OCI-M2 (cell line): Measurements from ENCODE around the gene C3orf80.
"Not testable (repeated sequence)": the region's sequence is repeated elsewhere in the genome, so short reads cannot be mapped to it uniquely, and the experiment has no call there.

Experiments used
- DNase-seq: peaks from one replicate; lab custom pipeline; 2025; ENCODE audit not compliant: unreplicated experiment; lab: John Stamatoyannopoulos, UW

Gene C3orf80

DNA sequence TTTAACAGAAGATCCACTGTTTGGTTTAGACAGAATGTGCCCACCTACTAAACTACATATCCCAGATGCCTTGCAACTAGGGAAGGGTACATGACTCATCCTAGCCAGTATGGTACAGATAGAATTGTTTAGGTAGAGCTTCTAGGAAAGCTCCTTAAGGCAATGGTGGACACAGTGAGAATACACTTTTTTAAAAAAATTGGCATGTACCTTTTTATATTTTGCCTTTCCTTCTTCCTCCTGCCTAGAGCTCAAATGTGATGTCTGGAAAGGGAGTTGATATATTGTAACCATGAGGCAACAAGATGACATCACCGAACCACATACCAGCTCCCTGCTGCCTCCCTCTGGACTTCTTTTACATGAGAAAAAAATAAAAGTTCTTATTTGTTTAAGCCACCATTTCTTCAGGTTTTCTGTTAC, 14.4 kb upstream of the C3orf80 start:
- no peak for DNase-seq

DNA sequence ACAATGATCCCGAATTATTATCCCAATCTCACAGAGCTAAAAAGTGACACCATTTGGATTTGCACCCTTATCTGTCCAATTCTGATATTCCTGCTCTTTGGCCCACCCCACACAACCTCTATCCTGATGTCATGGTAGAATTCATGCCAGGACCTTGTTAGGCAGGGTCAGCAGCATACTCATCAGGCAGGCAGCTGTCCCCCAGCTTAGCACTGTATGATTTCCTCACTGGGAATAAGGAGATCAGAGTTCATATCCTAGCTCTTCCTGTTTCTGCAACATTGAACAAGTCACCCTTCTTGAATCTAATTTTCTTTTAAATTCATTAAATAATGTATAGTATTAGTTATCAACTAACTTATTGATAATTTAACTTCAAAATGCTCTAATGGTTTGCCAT, 12.0 kb upstream of the C3orf80 start:
- DNase-seq, result no peak

DNA sequence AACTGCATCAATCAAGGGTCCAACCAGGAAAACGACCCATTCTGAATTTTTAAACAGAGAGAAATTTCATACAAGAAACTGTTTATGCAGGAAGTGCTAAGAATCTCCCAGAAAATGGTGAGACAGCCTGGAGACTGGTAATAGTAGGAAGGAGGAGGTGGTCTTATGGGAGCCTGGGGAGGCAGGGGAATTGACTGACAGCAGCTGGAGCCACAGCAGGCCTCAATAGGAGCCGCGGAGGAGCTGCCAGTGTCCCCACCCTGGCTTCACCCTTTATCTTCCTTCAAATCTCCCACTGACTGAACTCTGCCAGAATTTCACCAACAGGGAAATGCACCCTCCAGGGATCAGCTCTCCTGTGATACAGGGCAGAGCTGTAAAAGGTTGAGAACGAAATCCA, 7.5 kb upstream of the C3orf80 start:
- DNase-seq, result no peak

DNA sequence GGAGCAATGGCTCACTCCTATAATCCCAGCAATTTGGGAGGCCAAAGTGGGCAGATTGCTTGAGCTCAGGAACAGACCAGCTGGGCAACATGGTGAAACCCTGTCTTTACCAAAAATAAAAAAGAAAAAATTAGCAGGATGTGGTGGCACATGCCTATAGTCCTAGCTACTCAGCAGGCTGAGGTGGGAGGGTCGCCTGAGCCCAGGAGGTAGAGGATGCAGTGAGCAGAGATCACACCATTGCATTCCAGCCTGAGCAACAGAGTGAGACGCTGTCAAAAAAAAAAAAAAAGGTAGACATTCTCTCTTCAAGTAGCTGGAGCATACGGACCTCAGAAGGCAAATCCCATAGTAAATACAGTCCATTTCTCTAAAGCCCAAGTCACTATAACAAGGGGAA, 7.1 kb upstream of the C3orf80 start:
- DNase-seq, result no peak

DNA sequence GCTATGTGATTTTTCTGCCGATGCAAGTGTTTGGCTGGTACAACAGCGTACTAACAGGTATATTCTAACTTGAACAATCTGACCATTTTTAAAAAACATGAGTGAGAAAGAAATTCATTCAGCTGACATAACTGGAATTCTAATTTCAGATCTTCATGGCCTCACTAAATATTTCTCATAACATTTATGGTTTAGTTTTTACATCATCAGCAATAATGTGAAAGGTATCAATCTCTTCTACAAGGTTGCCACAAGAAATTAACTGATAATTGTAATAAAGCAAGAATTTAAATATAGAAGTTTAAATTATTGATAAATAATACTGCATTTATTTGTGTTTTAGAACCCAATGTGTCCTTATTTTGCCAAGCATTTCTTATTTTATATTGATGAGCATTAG, 5.2 kb upstream of the C3orf80 start:
- DNase-seq, result no peak

DNA sequence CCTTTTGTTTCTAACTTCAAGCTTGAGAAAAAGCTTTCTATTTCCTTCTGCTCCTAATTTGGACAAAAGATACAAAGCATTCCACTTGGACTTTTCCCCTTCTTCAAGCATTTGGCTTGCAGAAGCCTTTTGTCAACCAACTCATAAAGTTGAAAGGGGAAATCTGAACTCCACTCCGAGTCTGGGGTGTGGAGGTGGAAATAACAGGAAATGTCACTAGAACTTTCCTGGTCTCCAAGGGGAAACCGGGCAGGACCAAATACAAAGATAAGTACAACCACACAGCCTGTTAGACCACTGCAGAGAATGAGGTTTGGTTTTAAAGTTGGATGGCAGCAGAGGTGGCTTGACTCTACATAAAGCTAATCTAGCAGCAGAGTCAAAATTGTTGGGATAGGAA, 4.2 kb upstream of the C3orf80 start:
- DNase-seq, result no peak

DNA sequence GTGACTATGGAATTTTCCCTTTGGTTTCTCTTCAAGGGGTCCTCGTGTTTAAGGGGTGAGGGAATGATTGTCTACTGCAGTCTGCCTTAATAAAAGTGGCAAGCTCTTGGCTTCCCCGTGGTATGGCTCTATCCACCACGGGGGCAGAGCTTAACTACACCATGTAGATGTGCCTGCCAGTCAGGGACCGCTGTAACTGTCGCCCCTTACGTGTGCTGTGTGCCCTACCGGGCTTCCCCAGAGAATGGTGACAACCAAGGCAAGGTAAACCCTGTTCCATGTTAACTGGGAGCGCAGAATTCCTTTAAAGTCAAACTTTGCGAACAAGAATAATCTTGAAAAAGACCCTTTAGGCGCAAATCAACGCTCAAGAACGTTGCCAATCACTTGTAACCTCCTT, 966 bp upstream of the C3orf80 start:
- no peak for DNase-seq

DNA sequence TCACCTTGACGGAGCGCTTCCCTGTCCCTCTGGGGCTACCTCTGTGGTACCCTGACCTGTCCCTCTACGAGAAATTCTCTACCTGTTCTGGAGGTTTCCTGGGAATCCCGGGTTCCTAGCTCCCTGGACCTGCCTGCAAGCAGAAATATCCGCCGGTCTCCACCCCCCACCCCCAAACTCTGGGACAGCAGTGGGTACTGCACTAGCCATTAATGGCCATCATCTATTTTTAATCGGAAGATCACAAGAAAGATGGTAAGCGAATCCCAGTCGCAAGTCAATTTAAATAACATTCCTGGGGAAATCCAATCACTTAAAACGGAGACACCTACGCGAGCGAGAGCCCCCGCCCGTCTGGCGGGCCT, 429 bp upstream of the C3orf80 start:
- no peak for DNase-seq

DNA sequence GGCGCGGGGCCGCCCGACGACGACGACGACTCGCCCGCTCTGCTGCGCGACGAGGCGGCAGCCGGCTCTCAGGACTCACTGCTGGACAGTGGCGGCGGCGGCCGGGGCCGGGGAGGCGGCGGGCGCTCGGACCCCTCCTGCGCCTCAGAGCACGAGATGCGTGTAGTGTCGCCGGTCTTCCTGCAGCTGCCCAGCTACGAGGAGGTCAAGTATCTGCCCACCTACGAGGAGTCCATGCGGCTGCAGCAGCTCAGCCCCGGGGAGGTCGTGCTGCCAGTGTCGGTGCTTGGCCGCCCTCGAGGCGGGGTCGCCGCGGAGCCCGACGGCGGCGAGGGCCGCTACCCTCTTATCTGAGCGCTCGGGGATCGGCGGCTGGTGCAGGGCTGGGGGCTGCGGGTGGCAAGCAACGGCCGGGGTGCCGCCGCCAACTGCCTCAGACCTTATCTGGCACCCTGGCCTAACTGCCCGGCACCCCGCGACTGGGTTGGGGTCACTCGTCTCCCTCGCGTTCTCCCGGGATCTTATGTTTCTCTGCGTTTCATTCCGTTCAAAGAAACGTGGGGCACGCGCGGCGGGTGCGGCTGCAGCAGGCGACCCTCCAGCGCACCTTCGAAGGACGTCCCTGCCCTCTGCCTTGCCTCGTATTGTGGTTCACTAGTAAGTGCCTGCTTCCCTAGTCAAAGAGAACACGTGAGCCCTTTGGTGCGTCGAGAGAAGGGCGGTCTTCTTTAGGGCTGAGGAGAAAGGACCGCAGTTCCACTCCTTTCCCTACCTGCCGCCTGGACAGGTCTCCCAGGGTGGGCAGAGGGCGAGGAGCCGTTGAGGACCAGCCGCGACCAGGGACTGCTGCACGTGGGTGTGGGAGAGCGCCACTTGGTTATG, 1.0 kb downstream of the C3orf80 start:
- DNase-seq, result no peak

DNA sequence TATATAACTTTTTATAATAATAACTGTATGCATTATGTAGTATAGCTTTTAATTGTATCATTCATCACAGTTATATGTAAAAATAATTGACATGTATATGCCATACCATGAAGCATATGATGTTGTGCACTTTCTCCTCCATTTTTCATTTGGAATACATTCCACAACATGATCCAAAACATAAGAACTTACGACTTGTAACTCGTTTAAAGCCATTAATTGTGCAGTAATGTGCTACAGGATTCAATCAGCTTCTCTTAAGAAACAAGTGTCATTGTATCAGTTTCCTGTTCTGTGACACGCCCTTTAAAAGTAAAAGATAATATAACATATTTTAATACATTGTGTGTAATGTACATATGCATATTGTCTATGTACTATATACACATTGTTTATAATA, 2.2 kb downstream of the C3orf80 start:
- DNase-seq, result no peak

DNA sequence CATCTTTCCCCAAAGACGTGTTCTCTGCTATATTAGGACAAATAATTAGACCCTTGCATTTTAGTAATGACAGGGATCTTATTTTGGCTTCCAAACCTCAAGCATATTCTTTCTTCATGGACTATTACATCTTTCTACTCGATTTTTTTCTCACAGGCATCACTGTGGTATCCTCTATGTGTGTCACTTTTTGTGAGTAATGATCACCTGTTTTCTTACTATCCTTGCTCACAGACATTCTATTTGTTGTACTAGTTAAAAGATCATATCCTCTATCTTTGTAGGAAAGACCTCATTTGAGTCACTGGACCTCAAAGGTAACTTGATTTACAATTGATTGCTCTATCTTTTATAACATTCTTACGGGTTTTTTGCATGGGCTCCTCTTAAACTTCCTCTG, 6.8 kb downstream of the C3orf80 start:
- DNase-seq, result no peak

DNA sequence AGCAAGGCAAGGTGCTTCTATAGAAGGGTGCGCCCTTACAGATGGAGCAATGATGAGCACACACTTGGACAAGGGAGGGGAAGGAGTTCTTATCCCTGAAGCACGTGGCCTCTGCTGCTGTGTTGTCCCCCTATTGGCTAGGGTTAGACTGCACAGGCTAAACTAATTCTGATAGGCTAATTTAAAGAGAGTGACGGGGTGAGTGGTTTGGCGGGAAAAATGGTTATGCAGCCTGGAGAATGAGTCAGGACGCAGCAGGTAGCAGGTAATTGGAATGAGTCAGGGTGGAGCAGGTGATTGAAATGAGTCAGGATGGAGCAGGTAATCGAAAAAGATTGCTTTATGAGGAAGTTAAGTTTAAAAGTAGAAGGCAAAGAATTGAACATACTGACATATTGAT, 15.5 kb downstream of the C3orf80 start:
- not testable (repeated sequence) for DNase-seq

DNA sequence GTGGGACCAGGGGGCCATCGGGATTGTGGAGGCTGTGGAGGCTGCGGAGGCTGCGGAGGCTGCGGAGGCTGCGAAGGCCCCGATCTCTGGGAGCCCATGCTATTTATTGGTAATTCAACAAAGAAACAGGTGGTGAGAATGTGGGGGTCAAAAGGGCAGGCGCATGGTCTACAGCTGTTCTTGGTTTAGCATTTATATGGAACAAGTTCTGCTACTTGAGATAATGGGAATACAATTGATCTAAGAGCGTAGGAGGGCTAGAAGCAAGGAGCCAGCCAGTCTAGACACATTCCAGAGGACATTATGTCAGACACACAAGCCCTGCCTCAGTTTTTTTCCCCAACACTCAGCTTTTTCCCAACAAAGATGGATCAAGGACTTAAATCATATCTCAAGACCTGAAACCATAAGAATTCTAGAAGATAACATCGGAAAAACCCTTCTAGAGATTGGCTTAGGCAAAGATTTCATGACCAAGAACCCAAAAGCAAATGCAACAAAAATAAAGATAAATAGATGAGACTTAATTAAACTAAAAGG, 20.1 kb downstream of the C3orf80 start:
- no peak for DNase-seq

DNA sequence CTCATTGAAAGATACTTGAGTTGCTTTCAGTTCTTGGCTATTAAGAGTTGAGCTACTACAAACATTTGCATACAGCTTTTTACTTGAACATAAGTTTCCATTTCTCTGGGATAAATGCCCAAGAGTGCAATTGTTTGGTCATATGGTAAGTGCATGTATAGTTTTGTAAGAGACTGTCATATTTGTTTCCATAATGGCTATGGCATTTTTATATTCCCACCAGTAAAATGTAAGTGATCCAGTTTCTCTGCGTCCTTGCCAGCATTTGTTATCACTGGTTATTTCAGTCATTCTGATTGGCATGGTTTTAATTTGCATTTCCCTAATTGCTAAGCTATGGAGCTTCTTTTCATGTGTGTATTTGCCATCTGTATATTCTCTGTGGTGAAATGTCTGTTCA, 22.5 kb downstream of the C3orf80 start:
- no peak for DNase-seq

DNA sequence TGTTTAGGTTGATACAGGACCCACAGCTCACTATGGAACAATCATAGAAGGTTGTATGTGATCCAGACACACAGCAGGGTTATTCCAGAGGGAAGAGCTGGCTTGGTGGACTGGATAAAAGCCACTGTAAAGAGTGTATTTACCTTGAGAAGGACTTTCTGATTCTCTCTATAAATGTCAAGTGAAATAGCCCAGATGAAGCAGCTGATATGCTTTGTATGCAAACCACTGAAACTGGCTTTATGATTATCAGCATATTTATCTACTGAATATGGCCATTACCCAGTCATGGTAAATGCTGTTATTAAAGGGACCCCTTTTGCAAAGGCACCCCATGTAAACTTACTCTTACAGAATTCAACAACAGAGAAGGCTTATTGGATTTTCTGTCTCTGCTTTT, 28.1 kb downstream of the C3orf80 start:
- DNase-seq, result no peak

DNA sequence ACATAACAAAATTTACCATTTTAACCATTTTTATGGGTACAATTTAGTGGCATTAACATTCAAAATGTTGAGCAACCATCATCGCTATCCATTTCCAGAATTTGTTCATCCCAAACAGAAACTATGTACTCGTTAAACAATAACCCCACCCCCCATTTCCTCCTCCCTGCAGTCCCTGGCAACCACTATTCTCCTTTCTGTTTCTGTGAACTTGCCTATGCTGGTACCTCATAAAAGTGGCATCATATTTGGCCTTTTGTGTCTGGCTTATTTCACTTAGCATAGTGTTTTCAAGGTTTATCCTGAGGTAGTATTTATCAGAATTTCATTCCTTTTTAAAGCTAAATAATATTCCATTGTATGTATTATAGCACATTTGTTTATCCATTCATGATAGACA, 32.4 kb downstream of the C3orf80 start:
- no peak for DNase-seq

DNA sequence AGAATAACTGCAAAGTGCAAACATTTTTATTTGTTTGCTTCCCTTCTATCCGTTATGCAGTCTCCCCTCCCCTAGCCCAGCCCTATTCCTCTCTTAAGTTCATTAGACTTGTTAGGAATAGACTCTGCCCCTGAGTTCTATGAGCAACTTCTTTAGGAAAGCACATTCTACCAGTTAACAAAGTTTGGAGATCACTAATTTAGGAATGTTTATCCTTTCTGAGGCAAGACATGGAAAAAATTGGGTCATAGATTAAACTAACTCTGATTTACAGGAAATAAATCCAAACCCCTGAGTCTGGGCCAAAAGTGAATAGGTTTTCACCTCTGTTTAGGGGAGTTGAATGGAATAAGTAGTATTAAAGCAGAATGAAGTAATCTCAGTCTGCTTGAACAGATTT, 34.4 kb downstream of the C3orf80 start:
- no peak for DNase-seq

DNA sequence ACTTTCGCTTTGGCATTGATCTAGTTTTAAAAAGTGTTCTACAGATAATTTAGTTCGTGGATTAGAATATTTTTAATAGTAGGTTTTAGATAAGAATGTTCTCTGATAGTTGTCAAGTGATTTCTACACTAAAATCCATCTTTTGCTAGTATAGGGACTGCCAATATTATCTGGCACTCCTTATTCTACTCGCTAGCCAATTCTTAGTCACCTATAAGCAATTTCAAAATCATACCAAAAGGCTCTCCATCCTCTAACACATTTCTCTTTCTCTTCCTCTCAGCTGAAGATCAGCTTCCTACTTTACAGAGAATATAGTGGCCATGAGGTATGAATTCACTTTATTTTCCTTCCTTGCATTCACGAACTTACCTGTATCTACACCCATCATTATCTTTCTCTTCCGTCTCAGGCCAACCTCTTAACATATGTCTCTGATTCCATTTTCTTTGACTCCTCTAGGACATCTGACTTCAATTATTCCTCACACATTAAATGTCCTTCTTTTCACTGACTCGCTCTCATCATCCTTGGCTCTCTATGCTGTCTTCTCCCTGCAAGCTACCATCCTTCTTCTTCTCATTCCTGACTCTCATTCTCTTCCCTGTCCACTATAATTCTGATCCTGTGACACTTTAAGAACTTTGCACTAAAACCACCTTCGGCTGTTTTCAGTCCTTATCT, 35.5 kb downstream of the C3orf80 start:
- no peak for DNase-seq

DNA sequence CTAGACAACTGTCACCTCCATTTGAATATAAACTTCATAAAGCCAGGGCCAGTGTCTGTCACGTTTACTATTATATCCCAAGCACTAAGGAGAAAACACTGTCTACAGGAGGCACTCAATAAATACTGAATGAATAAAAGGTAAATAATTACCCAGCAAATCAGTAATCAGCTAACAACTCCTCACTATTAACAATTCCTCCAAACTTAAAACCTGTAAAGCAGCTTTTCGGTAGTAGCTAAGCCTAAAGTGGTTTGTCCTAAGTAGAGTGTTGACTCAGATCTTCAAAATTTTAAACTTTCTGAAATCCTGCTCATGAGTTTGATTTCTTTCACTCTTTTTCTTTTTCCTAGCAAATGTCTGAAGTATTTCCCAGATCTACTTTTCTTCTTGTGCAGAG, 39.9 kb downstream of the C3orf80 start:
- DNase-seq, result no peak
